GOT3 (cell line): ENCODE data around the gene INTS13.
"Not testable (repeated sequence)": the region's sequence is repeated elsewhere in the genome, so short reads cannot be mapped to it uniquely, and the experiment has no call there.

Experiments
- DNase-seq: peaks from one replicate; lab custom pipeline; 2025; ENCODE audit warnings: mixed read lengths; lab: John Stamatoyannopoulos, UW

The INTS13 gene

DNA sequence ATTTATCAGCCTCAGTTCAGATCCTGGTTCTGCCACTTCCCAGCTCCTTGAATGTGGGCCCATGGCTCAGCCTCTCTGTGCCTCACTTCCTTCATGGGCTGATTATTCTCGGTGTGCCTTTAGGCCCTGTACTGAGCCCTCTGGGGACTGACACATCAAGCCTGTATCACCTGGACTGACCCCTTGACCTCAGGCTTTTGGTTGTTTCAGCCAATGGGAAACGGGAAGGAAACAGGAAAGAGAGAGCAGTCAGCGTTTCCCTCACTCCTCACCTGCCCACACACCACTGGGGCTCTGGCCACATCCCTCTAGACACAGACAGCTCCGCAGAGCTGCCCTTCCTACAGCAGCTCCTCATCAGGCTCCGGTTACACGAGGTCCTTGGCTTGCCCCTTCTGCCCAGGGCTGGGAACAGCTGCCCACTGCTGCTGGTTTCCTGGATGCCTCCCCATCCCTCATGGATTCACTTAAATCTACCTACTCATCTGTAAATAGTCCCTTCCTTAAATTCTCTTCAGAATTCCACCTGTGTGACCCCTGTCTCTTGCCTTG, 67.8 kb downstream of the INTS13 start:
- DNase-seq, result no peak

- no peak for DNase-seq
Measured at GRCh38 chr12:26869104-26869494, 68.7 kb downstream of the INTS13 start.

DNA sequence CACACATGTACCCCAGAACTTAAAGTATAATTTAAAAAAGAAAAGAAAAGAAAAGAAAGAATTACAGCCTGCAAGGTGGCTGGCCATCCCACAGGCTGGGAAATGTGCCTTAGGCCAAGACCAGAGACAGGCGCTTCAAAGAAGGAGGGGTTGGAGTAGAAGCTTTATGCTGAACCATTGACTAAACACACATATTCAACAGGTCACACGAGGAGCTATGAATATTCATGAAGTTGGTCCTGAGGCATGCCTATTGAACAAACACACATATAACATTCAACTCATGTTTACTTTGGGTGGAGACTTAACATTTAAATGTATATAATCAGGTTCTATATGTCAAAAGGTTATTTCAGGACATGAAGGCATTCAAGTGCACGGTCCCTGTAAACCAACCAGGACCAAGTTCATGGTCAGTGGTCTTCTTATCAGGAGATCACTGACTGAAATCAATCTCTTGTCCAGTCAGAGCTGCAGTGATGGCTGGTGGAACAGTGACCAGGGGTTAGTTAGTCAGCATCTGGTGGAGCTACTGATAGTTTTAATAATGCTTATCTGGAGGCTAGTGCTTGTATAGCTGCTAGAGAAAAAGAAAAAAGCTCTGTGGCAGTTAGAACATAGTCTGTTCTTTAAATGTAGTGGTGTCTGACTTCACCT, 69.2 kb downstream of the INTS13 start:
- no peak for DNase-seq

GRCh38 chr12:26867080-26867479, 70.7 kb downstream of the INTS13 start:
- DNase-seq, result no peak

GRCh38 chr12:26863515-26863914, 74.3 kb downstream of the INTS13 start:
- no peak for DNase-seq

DNA sequence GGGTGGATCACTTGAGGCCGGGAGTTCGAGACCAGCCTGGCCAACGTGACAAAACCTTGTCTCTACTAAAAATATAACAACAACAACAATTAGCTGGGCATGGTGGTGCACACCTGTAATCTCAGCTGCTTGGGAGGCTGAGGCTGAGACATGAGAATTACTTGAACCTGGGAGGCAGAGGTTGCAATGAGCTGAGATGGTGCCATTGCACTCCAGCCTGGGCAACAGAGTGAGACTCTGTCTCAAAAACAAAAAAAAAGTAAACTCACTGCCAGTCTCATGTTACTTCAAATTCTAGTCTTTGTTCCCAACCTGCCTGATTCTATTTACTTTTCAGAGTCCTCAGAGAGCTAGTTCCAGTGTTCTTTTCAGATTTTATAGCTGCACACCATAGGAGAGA, 75.0 kb downstream of the INTS13 start:
- DNase-seq, result not testable (repeated sequence)

DNA sequence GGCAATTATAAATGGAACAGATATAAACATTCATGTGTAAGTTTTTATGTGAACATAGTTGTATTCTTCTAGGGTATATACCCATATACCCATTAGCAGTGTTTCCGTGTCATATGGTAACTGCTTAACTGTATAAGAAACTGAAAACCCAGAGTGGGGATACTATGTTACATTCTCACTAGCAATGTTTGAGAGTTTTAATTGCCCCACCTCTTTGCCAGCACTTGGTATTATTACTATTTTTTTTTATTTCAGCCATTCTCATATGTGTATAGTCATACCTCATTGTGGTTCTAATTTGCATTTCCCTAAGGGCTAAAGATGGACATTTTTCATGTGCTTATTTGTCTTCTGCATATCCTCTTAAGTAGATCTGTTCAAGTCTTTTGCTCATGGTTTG, 76.1 kb downstream of the INTS13 start:
- no peak for DNase-seq

GRCh38 chr12:26857465-26858176, 80.2 kb downstream of the INTS13 start:
- no peak for DNase-seq

- no peak for DNase-seq
Measured at GRCh38 chr12:26855337-26855736, 82.4 kb downstream of the INTS13 start.
